GM23338 (cell line): Measurements from ENCODE around the gene FOXC2. TPM values are rescaled to one million over a fixed set of nuclear protein-coding genes. Genes with fewer than 3 reads are reported as not detected.
A peak's percentile ranks its signal among the peaks of the same experiment; 100 is the strongest.

Source experiments
- ATAC-seq: fragments of 200-7000 bp; cut with Tn5 transposase; 3 replicates; pipeline ENCODE4 v1.9.1; 2020
- DNase-seq: peaks from one replicate; pipeline ENCODE4 v3.0.0-alpha.2; 2015; ENCODE audit warnings: low spot score
- H2AFZ ChIP-seq: fragments of 200-600 bp; sonication (generic); 2 replicates; pipeline ENCODE4 v1.8.0; 2016; ENCODE audit warnings: antibody characterized with exemption, mild to moderate bottlenecking, moderate library complexity
- H3F3A ChIP-seq: fragments of 200-600 bp; sonication (generic); replicated peaks from 2 replicates; pipeline ENCODE4 v1.8.0; 2017; ENCODE audit warnings: antibody characterized with exemption, mixed run types, low read depth
- H3K27ac ChIP-seq: fragments of 200-600 bp; sonication (generic); 2 replicates; pipeline ENCODE4 v1.6.1; 2016; ENCODE audit warnings: low read depth
- H3K27me3 ChIP-seq: fragments of 200-600 bp; sonication (generic); 2 replicates; pipeline ENCODE4 v1.8.0; 2016; ENCODE audit warnings: mild to moderate bottlenecking, mixed run types, moderate library complexity; ENCODE audit not compliant: insufficient read depth
- H3K36me3 ChIP-seq: fragments of 200-600 bp; sonication (generic); 2 replicates; pipeline ENCODE4 v1.8.0; 2016; ENCODE audit warnings: mild to moderate bottlenecking; ENCODE audit not compliant: insufficient read depth
- H3K4me1 ChIP-seq: fragments of 200-600 bp; sonication (generic); 2 replicates; pipeline ENCODE4 v1.8.0; 2016; ENCODE audit warnings: mild to moderate bottlenecking, moderate library complexity; ENCODE audit not compliant: insufficient read depth
- H3K4me2 ChIP-seq: fragments of 200-600 bp; sonication (generic); 2 replicates; pipeline ENCODE4 v1.7.1; 2017; ENCODE audit warnings: mixed run types
- H3K4me3 ChIP-seq: fragments of 200-600 bp; sonication (generic); 2 replicates; pipeline ENCODE4 v1.6.1; 2016; ENCODE audit warnings: mixed run types
- H3K79me2 ChIP-seq: fragments of 200-600 bp; sonication (generic); replicated peaks from 2 replicates; pipeline ENCODE4 v1.8.0; 2017; ENCODE audit warnings: mild to moderate bottlenecking; ENCODE audit not compliant: insufficient read depth
- H3K9me2 ChIP-seq: fragments of 200-600 bp; sonication (generic); 2 replicates; pipeline ENCODE4 v1.8.0; 2017; ENCODE audit not compliant: insufficient read depth
- H4K20me1 ChIP-seq: fragments of 200-600 bp; sonication (generic); replicated peaks from 2 replicates; pipeline ENCODE4 v1.8.0; 2017; ENCODE audit warnings: mild to moderate bottlenecking; ENCODE audit not compliant: insufficient read depth
- H3K27ac Mint-ChIP-seq: 2 replicates; pipeline ENCODE4 v1.8.0; 2020; ENCODE audit warnings: inconsistent platforms, mild to moderate bottlenecking, moderate library complexity, mixed read lengths
- H3K27me3 Mint-ChIP-seq: 3 replicates; pipeline ENCODE4 v1.8.0; 2022; ENCODE audit warnings: low read depth, mild to moderate bottlenecking, moderate library complexity, mixed read lengths, inconsistent platforms; ENCODE audit not compliant: insufficient read depth, poor library complexity
- H3K36me3 Mint-ChIP-seq: 3 replicates; pipeline ENCODE4 v1.8.0; 2021; ENCODE audit warnings: low read depth, mild to moderate bottlenecking, inconsistent platforms, moderate library complexity, mixed read lengths
- H3K4me1 Mint-ChIP-seq: 3 replicates; pipeline ENCODE4 v1.8.0; 2020; ENCODE audit warnings: mild to moderate bottlenecking, inconsistent platforms, mixed read lengths
- H3K4me3 Mint-ChIP-seq: 3 replicates; pipeline ENCODE4 v1.8.0; 2021; ENCODE audit warnings: moderate library complexity, mild to moderate bottlenecking, inconsistent platforms, mixed read lengths
- H3K9me3 Mint-ChIP-seq: 3 replicates; pipeline ENCODE4 v1.8.0; 2020; ENCODE audit warnings: moderate library complexity, mild to moderate bottlenecking, inconsistent platforms, mixed read lengths
- CTCF ChIP-seq, 2 experiments: fragments of 200-600 bp in 1 of 2; sonication (generic) in 1 of 2; conservative IDR thresholded peaks; 2 replicates each; pipeline versions ENCODE4 v1.5.1 to v1.6.1; 2016 to 2017; ENCODE audit warnings: antibody characterized with exemption in 2 of 2, low read depth in 2 of 2, mild to moderate bottlenecking in 2 of 2, moderate library complexity in 1 of 2
- EZH2phosphoT487 ChIP-seq: fragments of 200-600 bp; sonication (generic); IDR thresholded peaks from one replicate; pipeline ENCODE4 v1.8.1; 2018; ENCODE audit warnings: antibody characterized with exemption; ENCODE audit not compliant: unreplicated experiment
- JUNB ChIP-seq: IDR thresholded peaks from one replicate; pipeline ENCODE4 v1.6.1; 2016; ENCODE audit warnings: antibody characterized with exemption; ENCODE audit not compliant: unreplicated experiment
- NANOG ChIP-seq: IDR thresholded peaks from 2 replicates; pipeline ENCODE4 v1.6.1; 2016; ENCODE audit warnings: antibody characterized with exemption, borderline replicate concordance
- REST ChIP-seq: IDR thresholded peaks from one replicate; pipeline ENCODE4 v1.6.1; 2018; ENCODE audit warnings: antibody characterized with exemption; ENCODE audit not compliant: unreplicated experiment
- STAT1 ChIP-seq: IDR thresholded peaks from one replicate; pipeline ENCODE4 v1.6.1; 2016; ENCODE audit warnings: antibody characterized with exemption; ENCODE audit not compliant: unreplicated experiment
- ZNF114 ChIP-seq: fragments of 250-450 bp; sonication (Bioruptor Pico); IDR thresholded peaks from 2 replicates; pipeline ENCODE4 v1.5.0; 2020; ENCODE audit warnings: mild to moderate bottlenecking, moderate library complexity
- ZNF462 ChIP-seq: fragments of 250-450 bp; sonication (Bioruptor Pico); IDR thresholded peaks from 2 replicates; pipeline ENCODE4 v1.5.0; 2020; ENCODE audit warnings: mild to moderate bottlenecking, moderate library complexity
- polyA plus RNA-seq: library from polyadenylated mRNA; unstranded; fragments of >200 nt; fragmentation: Nextera tagmentation; extraction: Ambion mirVana; gene quantifications from 2 replicates; pipeline ENCODE4 v1.2.1, GENCODE V29; 2016
- total RNA-seq: library from RNA; depleted of rRNA; stranded (reverse); fragments of >200 nt; shearing (Covaris generic); gene quantifications from 2 replicates; pipeline ENCODE4 v1.2.3, GENCODE V29; 2014

Gene FOXC2
- total and polyA plus RNA-seq, 2 experiments from 2014 or later, result 0.16 TPM; not detected in 1

- DNase-seq (no peak), ATAC-seq (no peak; the same call in 2 of the 3 replicates)
- Histone ChIP-seq H3K27ac (no peak overlapping the region), H3K36me3 (no peaks in the 10 kb centered on the region), H3K4me2 (no peak overlapping the region), H3K27me3 (no peaks in the 10 kb centered on the region), H3K79me2 (no peaks in the 10 kb centered on the region), H3K4me3 (no peak overlapping the region), H3K4me1 (peaks cover 6% of the 10 kb centered on the region; the same call in 1 of the 2 replicates), H2AFZ (0 out of 2 replicates have a peak overlapping the region, but pooled peaks have one; percentile 10), H4K20me1 (no peaks in the 10 kb centered on the region), H3F3A (no peaks in the 10 kb centered on the region), H3K9me2 (no peaks in the 10 kb centered on the region)
- H3K4me3 Mint-ChIP-seq, result no peak overlapping the region
- peaks cover 13% of the 10 kb centered on the region for H3K27me3 Mint-ChIP-seq
- no peaks in the 10 kb centered on the region for H3K9me3 Mint-ChIP-seq
- H3K27ac Mint-ChIP-seq, result no peak overlapping the region; the same call in 1 of the 2 replicates
- peaks cover 21% of the 10 kb centered on the region for H3K4me1 Mint-ChIP-seq
- TF ChIP-seq EZH2phosphoT487 (no peak), ZNF462 (CRISPR knock-in tag) (no peak), JUNB (no peak), CTCF (conservative IDR thresholded peaks at IDR 0.05; ENCODE audit: low read depth in 2 of 2) (no peak), NANOG (no peak), REST (no peak), ZNF114 (no peak), STAT1 (no peak)
- no peaks in the 10 kb centered on the region; the same call in 2 of the 3 replicates for H3K36me3 Mint-ChIP-seq
Measured at GRCh38 chr16:86618431-86619238, 52.0 kb downstream of the FOXC2 start.
